ENCODE measurements around the gene CAPN2. TPM values are rescaled to one million over a fixed set of nuclear protein-coding genes. Genes with fewer than 3 reads are reported as not detected.

CAPN2 gene
- total RNA-seq, 1 experiment from 2014 or later: 1,259 TPM

- ChIA-PET POLR2A (ENCODE audit: unreplicated experiment) (interaction anchor here (0.6 to 0.7 kb wide), 4 partner anchors 11 to 33 kb away, joined by 3 to 4 read pairs (median 4); no protein-coding TSS in a partner anchor), CTCF (interaction anchor here (1.2 kb wide), 1 partner anchor 18 kb away, joined by 3 read pairs; no protein-coding TSS in a partner anchor)
- no peak overlapping the region for H2AFZ ChIP-seq (ENCODE audit: low read length)
- H3K36me3 ChIP-seq (ENCODE audit: low read depth, low read length): peaks cover 56% of the 10 kb centered on the region
- H3K9me2 ChIP-seq (replicated peaks; ENCODE audit: low read length): no peaks in the 10 kb centered on the region
- H3K79me2 ChIP-seq (ENCODE audit: low read length): peaks cover 100% of the 10 kb centered on the region
- H3K4me3 ChIP-seq (ENCODE audit: low read length): peak overlapping the region; percentile 26; the same call in 1 of the 2 replicates
- peaks cover 7% of the 10 kb centered on the region for H3F3A ChIP-seq (ENCODE audit: low read length, unreplicated experiment)
- peak overlapping the region; percentile 88 for H3K27ac ChIP-seq (ENCODE audit: low read length)
- peak overlapping the region; percentile 70 for H3K4me2 ChIP-seq (ENCODE audit: low read length)
- H4K20me1 ChIP-seq (ENCODE audit: low read length): peaks cover 27% of the 10 kb centered on the region
- peak overlapping the region; percentile 61 for H3K9ac ChIP-seq (ENCODE audit: low read length)
- H3K4me1 ChIP-seq (ENCODE audit: insufficient read depth, low read length): peaks cover 82% of the 10 kb centered on the region
- ATAC-seq (peak; percentile 38), DNase-seq (peak; percentile 77)
- TF ChIP-seq CTCF (conservative IDR thresholded peaks at IDR 0.05; ENCODE audit: low read depth, low read length) (no peak), EZH2 (IDR thresholded peaks at IDR 0.05; ENCODE audit: low read length, unreplicated experiment) (no peak), EZH2phosphoT487 (IDR thresholded peaks at IDR 0.05; ENCODE audit: borderline replicate concordance, low read length) (no peak)
- BruUV-seq (replicated peaks): no TSS peak
- H3K27me3 ChIP-seq (ENCODE audit: low read length): no peaks in the 10 kb centered on the region
- H3K9me3 ChIP-seq (ENCODE audit: low read length): no peaks in the 10 kb centered on the region
- intact Hi-C loops (cut with micrococcal nuclease): no loop called here
These were observed 18.9 kb downstream of the CAPN2 start for GRCh38 chr1:223731133-223731770.

GRCh38 chr1:223732993-223733798 is 20.9 kb downstream of the CAPN2 start:
- intact Hi-C loops (cut with micrococcal nuclease): loop anchor here (2.0 kb wide), 2 partner anchors 18 to 32 kb away; no protein-coding TSS in a partner anchor
- ATAC-seq: peak; percentile 59
- ChIA-PET CTCF (interaction anchor here (0.6 to 1.5 kb wide), 4 partner anchors 16 to 26 kb away, joined by 3 to 7 read pairs (median 5); partner anchors contain the start of gene CAPN2), POLR2A (ENCODE audit: unreplicated experiment) (interaction anchor here (0.8 kb wide), 1 partner anchor 12 kb away, joined by 5 read pairs; no protein-coding TSS in a partner anchor)
- TF ChIP-seq EZH2phosphoT487 (IDR thresholded peaks at IDR 0.05; ENCODE audit: borderline replicate concordance, low read length) (no peak), CTCF (conservative IDR thresholded peaks at IDR 0.05; ENCODE audit: low read depth, low read length) (no peak), EZH2 (IDR thresholded peaks at IDR 0.05; ENCODE audit: low read length, unreplicated experiment) (no peak)
- Histone ChIP-seq H3K9me2 (replicated peaks; ENCODE audit: low read length) (no peaks in the 10 kb centered on the region), H3F3A (ENCODE audit: low read length, unreplicated experiment) (peaks cover 6% of the 10 kb centered on the region), H3K27ac (ENCODE audit: low read length) (peak overlapping the region; percentile 88), H3K4me2 (ENCODE audit: low read length) (peak overlapping the region; percentile 70), H3K4me3 (ENCODE audit: low read length) (0 out of 2 replicates have a peak overlapping the region, but pooled peaks have one; percentile 5), H3K27me3 (ENCODE audit: low read length) (no peaks in the 10 kb centered on the region), H4K20me1 (ENCODE audit: low read length) (peaks cover 35% of the 10 kb centered on the region), H3K9me3 (ENCODE audit: low read length) (no peaks in the 10 kb centered on the region), H3K4me1 (ENCODE audit: insufficient read depth, low read length) (peaks cover 68% of the 10 kb centered on the region), H2AFZ (ENCODE audit: low read length) (no peak overlapping the region), H3K36me3 (ENCODE audit: low read depth, low read length) (peaks cover 51% of the 10 kb centered on the region), H3K9ac (ENCODE audit: low read length) (peak overlapping the region; percentile 44), H3K79me2 (ENCODE audit: low read length) (peaks cover 99% of the 10 kb centered on the region)
- DNase-seq: peak; percentile 94
- no TSS peak for BruUV-seq (replicated peaks)
